HepG2 (cell line): ENCODE results near the gene FHL5.

ENCODE experiments used
- ARNTL ChIP-seq: sonication (generic); formaldehyde crosslinking; IDR thresholded peaks from 2 replicates; pipeline ENCODE4 v1.4.0; 2020; ENCODE audit warnings: mild to moderate bottlenecking, missing genetic modification reagents
- CAMTA2 ChIP-seq: sonication (generic); formaldehyde crosslinking; IDR thresholded peaks from 2 replicates; pipeline ENCODE4 v1.4.0; 2020; ENCODE audit warnings: mild to moderate bottlenecking, missing genetic modification reagents, borderline replicate concordance
- E2F1 ChIP-seq: sonication (generic); formaldehyde crosslinking; IDR thresholded peaks from 2 replicates; pipeline ENCODE4 v1.5.0; 2020; ENCODE audit warnings: missing genetic modification reagents
- ETV6 ChIP-seq: sonication (generic); formaldehyde crosslinking; conservative IDR thresholded peaks from 2 replicates; pipeline ENCODE4 v1.4.0; 2020; ENCODE audit warnings: missing genetic modification reagents
- EZH2 ChIP-seq: conservative IDR thresholded peaks from 2 replicates; pipeline ENCODE4 v1.6.1; 2012; ENCODE audit warnings: mild to moderate bottlenecking, low read depth, low read length, moderate library complexity
- GRHL1 ChIP-seq: sonication (generic); formaldehyde crosslinking; conservative IDR thresholded peaks from 2 replicates; pipeline ENCODE4 v1.8.0; 2022; ENCODE audit warnings: missing genetic modification reagents
- SKIL ChIP-seq: sonication (generic); formaldehyde crosslinking; IDR thresholded peaks from 2 replicates; pipeline ENCODE4 v1.8.0; 2022; ENCODE audit warnings: missing genetic modification reagents, mild to moderate bottlenecking, moderate library complexity, borderline replicate concordance
- SNAPC2 ChIP-seq: sonication (generic); formaldehyde crosslinking; IDR thresholded peaks from 2 replicates; pipeline ENCODE4 v1.8.1; 2022; ENCODE audit warnings: mild to moderate bottlenecking, missing genetic modification reagents
- SOX13 ChIP-seq, 3 experiments: fragments of 450-650 bp in 1 of 3; sonication (generic) in 1 of 3; formaldehyde crosslinking in 1 of 3; IDR thresholded peaks in 2 of 3; conservative IDR thresholded peaks in 1 of 3; 2 replicates each; pipeline versions ENCODE4 v1.5.0 to v1.6.1; 2016 to 2020; ENCODE audit warnings: antibody characterized with exemption in 1 of 3, mild to moderate bottlenecking in 1 of 3, missing compliant biosample characterization in 1 of 3, missing genetic modification reagents in 1 of 3, moderate library complexity in 1 of 3
- TBP ChIP-seq: sonication (generic); formaldehyde crosslinking; IDR thresholded peaks from 2 replicates; pipeline ENCODE4 v1.5.0; 2020; ENCODE audit warnings: missing genetic modification reagents
- ZBTB7B ChIP-seq: sonication (generic); formaldehyde crosslinking; IDR thresholded peaks from 2 replicates; pipeline ENCODE4 v1.4.0; 2020; ENCODE audit warnings: missing genetic modification reagents
- ZNF501 ChIP-seq: sonication (generic); formaldehyde crosslinking; IDR thresholded peaks from 2 replicates; pipeline ENCODE4 v1.5.1; 2020; ENCODE audit warnings: mild to moderate bottlenecking, moderate library complexity, missing genetic modification reagents
- TF ChIP-seq, protein P1 (sequence below): sonication (generic); formaldehyde crosslinking; IDR thresholded peaks from 2 replicates; pipeline ENCODE4 v1.5.0; 2020; ENCODE audit warnings: mild to moderate bottlenecking, missing genetic modification reagents, borderline replicate concordance
- TF ChIP-seq, protein P2 (sequence below): sonication (generic); formaldehyde crosslinking; IDR thresholded peaks from 2 replicates; pipeline ENCODE4 v1.4.0; 2020; ENCODE audit warnings: missing genetic modification reagents

DNA sequence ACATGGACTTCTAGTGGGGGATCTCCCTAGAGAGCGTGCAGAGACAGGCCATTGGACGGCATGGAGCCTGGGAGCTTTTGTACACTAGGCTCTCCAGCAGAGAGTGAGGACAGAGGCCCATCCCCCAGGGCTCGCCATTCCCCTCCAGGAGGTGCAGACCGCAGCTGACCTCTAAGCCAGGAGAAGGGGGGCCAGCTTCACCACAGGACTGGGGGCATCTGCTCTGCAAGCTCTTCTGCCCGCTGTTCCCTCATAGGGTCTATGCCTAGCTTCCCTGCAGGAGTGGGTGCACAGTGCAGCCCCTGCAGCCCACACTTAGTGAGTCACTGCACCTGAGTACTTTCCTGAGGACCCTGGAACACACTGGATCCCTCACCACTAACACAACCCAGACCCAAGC is 94.4 kb downstream of the FHL5 start:
- TF ChIP-seq E2F1 (CRISPR knock-in tag) (no peak), GRHL1 (CRISPR knock-in tag) (no peak), SOX13 (IDR thresholded peaks at IDR 0.05) (no peak), SOX13 (CRISPR knock-in tag; conservative IDR thresholded peaks at IDR 0.05 in 1 of 2, IDR thresholded peaks at IDR 0.05 in 1 of 2) (no peak), ZNF501 (no peak), TBP (CRISPR knock-in tag) (no peak), SKIL (no peak), ETV6 (no peak), CAMTA2 (CRISPR knock-in tag) (no peak), SNAPC2 (CRISPR knock-in tag) (no peak), ARNTL (CRISPR knock-in tag) (no peak), ZBTB7B (CRISPR knock-in tag) (no peak), EZH2 (no peak)
- TF ChIP-seq, protein P1, sequence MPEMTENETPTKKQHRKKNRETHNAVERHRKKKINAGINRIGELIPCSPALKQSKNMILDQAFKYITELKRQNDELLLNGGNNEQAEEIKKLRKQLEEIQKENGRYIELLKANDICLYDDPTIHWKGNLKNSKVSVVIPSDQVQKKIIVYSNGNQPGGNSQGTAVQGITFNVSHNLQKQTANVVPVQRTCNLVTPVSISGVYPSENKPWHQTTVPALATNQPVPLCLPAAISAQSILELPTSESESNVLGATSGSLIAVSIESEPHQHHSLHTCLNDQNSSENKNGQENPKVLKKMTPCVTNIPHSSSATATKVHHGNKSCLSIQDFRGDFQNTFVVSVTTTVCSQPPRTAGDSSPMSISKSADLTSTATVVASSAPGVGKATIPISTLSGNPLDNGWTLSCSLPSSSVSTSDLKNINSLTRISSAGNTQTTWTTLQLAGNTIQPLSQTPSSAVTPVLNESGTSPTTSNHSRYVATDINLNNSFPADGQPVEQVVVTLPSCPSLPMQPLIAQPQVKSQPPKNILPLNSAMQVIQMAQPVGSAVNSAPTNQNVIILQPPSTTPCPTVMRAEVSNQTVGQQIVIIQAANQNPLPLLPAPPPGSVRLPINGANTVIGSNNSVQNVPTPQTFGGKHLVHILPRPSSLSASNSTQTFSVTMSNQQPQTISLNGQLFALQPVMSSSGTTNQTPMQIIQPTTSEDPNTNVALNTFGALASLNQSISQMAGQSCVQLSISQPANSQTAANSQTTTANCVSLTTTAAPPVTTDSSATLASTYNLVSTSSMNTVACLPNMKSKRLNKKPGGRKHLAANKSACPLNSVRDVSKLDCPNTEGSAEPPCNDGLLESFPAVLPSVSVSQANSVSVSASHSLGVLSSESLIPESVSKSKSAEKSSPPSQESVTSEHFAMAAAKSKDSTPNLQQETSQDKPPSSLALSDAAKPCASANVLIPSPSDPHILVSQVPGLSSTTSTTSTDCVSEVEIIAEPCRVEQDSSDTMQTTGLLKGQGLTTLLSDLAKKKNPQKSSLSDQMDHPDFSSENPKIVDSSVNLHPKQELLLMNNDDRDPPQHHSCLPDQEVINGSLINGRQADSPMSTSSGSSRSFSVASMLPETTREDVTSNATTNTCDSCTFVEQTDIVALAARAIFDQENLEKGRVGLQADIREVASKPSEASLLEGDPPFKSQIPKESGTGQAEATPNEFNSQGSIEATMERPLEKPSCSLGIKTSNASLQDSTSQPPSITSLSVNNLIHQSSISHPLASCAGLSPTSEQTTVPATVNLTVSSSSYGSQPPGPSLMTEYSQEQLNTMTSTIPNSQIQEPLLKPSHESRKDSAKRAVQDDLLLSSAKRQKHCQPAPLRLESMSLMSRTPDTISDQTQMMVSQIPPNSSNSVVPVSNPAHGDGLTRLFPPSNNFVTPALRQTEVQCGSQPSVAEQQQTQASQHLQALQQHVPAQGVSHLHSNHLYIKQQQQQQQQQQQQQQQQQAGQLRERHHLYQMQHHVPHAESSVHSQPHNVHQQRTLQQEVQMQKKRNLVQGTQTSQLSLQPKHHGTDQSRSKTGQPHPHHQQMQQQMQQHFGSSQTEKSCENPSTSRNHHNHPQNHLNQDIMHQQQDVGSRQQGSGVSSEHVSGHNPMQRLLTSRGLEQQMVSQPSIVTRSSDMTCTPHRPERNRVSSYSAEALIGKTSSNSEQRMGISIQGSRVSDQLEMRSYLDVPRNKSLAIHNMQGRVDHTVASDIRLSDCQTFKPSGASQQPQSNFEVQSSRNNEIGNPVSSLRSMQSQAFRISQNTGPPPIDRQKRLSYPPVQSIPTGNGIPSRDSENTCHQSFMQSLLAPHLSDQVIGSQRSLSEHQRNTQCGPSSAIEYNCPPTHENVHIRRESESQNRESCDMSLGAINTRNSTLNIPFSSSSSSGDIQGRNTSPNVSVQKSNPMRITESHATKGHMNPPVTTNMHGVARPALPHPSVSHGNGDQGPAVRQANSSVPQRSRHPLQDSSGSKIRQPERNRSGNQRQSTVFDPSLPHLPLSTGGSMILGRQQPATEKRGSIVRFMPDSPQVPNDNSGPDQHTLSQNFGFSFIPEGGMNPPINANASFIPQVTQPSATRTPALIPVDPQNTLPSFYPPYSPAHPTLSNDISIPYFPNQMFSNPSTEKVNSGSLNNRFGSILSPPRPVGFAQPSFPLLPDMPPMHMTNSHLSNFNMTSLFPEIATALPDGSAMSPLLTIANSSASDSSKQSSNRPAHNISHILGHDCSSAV, result no peak
- TF ChIP-seq, protein P2, sequence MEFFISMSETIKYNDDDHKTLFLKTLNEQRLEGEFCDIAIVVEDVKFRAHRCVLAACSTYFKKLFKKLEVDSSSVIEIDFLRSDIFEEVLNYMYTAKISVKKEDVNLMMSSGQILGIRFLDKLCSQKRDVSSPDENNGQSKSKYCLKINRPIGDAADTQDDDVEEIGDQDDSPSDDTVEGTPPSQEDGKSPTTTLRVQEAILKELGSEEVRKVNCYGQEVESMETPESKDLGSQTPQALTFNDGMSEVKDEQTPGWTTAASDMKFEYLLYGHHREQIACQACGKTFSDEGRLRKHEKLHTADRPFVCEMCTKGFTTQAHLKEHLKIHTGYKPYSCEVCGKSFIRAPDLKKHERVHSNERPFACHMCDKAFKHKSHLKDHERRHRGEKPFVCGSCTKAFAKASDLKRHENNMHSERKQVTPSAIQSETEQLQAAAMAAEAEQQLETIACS, result no peak
